CD4-positive, alpha-beta memory T cell (primary cell): ENCODE measurements around the gene GOLGA6D. TPM values are rescaled to one million over a fixed set of nuclear protein-coding genes. Genes with fewer than 3 reads are reported as not detected.

ENCODE experiments used
- polyA plus RNA-seq, 2 donors: library from polyadenylated mRNA; unstranded; fragments of 300-500 nt; fragmentation: Illumina TruSeq; gene quantifications; one replicate each; pipeline ENCODE4 v1.2.3, GENCODE V29; 2021
- total RNA-seq, 2 experiments: library from RNA; stranded (reverse); gene quantifications; one replicate each; pipeline ENCODE4 v1.2.3, GENCODE V29; 2021

Gene GOLGA6D
- total and polyA plus RNA-seq, 4 experiments from 2014 or later = not detected

Other genes with a start within 250 kb of the GOLGA6D start
- gene C15orf39, start 81.0 kb upstream of the GOLGA6D start, total RNA-seq = 10 to 100 TPM; 25.9 to 27.0 TPM
- 1 to 10 TPM in 1 of 2 donors, under 1 TPM in 1; 0.36 to 4.6 TPM for gene C15orf39, start 81.0 kb upstream of the GOLGA6D start, polyA plus RNA-seq
- not detected for gene GOLGA6C, start 24.5 kb upstream of the GOLGA6D start, total RNA-seq
- not detected for gene GOLGA6C, start 24.5 kb upstream of the GOLGA6D start, polyA plus RNA-seq
- gene COMMD4, start 53.2 kb downstream of the GOLGA6D start, total RNA-seq = 10 to 100 TPM; 33.9 to 36.4 TPM
- gene COMMD4, start 53.2 kb downstream of the GOLGA6D start, polyA plus RNA-seq = 10 to 100 TPM; 41.0 to 45.6 TPM
- gene NEIL1, start 64.2 kb downstream of the GOLGA6D start, total RNA-seq = 10 to 100 TPM; 13.0 to 16.4 TPM
- 1 to 10 TPM; 1.5 to 2.6 TPM for gene NEIL1, start 64.2 kb downstream of the GOLGA6D start, polyA plus RNA-seq
- 100 to 1,000 TPM; 448 to 449 TPM for gene MAN2C1, start 85.8 kb downstream of the GOLGA6D start, total RNA-seq
- 10 to 100 TPM; 32.2 to 38.0 TPM for gene MAN2C1, start 85.8 kb downstream of the GOLGA6D start, polyA plus RNA-seq
- 100 to 1,000 TPM; 128 to 134 TPM for gene SIN3A, start 168.9 kb downstream of the GOLGA6D start, total RNA-seq
- gene SIN3A, start 168.9 kb downstream of the GOLGA6D start, polyA plus RNA-seq = 10 to 100 TPM in 1 of 2 donors, 1 to 10 TPM in 1; 7.0 to 25.9 TPM